Erythroblast (primary cell): ENCODE data around the gene C10orf105.

ENCODE experiments used
- GATA1 ChIP-seq: IDR thresholded peaks from 2 replicates; pipeline ENCODE4 v1.6.1; 2011; ENCODE audit warnings: low read depth, mild to moderate bottlenecking, control low read depth, low read length, moderate library complexity
- POLR2A ChIP-seq: IDR thresholded peaks from 2 replicates; pipeline ENCODE4 v1.6.1; 2011; ENCODE audit warnings: mild to moderate bottlenecking, low read length

DNA sequence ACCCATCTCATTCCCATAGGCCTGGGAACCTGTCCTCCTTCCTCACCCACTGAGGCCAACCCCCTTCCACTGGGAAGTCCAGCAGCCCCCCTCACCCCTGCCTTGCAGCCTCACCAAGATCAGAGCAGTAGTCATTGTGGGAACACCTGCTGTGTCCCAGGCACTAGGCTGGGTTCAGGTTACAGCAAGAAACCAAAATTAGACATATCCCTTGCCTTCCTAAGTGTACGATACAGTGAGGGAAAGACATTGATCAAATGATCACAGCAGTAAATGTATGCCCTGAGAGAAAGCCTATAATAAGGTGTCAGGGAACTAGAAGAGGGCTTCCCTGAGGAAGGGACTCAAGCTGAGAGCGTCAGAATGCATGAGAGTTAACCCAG lies 17.0 kb upstream of the C10orf105 start:
- TF ChIP-seq POLR2A (no peak), GATA1 (no peak)
